HEK293 (cell line): ENCODE measurements around the gene CTSD.

Experiments used
- CTCF ChIA-PET: fragments of 350-600 bp; formaldehyde crosslinking; extraction: SDS; loops from one replicate; lab custom pipeline; 2021; ENCODE audit warnings: antibody characterized with exemption; lab: Yijun Ruan, JAX
- POLR2A ChIA-PET: fragments of 300-600 bp; formaldehyde crosslinking; extraction: SDS; loops from one replicate; lab custom pipeline; 2020; ENCODE audit warnings: antibody characterized with exemption, inconsistent platforms; lab: Yijun Ruan, JAX
- H3K27ac ChIP-seq: fragments of 200-500 bp; sonication (Bioruptor generic); 2 replicates; pipeline ENCODE4 v1.5.1; 2014; ENCODE audit warnings: low read depth, low read length, control low read depth, inconsistent platforms; ENCODE audit errors: extremely low read depth
- H3K36me3 ChIP-seq, 2 experiments: fragments of 200-500 bp in 1 of 2; sonication (Bioruptor generic) in 1 of 2; 1 replicate in 1 of 2; 2 replicates in 1 of 2; pipeline ENCODE4 v1.5.1; 2014 to 2017; ENCODE audit warnings: inconsistent platforms in 2 of 2, low read length in 2 of 2; ENCODE audit not compliant: control insufficient read depth in 2 of 2, insufficient read depth in 1 of 2
- H3K4me1 ChIP-seq: fragments of 200-500 bp; sonication (Bioruptor generic); 2 replicates; pipeline ENCODE4 v1.5.1; 2014; ENCODE audit warnings: mild to moderate bottlenecking, low read length, inconsistent platforms; ENCODE audit not compliant: control insufficient read depth, insufficient read depth
- H3K4me3 ChIP-seq: 2 replicates; pipeline ENCODE4 v1.5.1; 2011; ENCODE audit warnings: low read depth, mild to moderate bottlenecking, control low read depth, low read length, moderate library complexity
- H3K9me3 ChIP-seq: fragments of 200-500 bp; sonication (Bioruptor generic); 2 replicates; pipeline ENCODE4 v1.5.1; 2014; ENCODE audit warnings: low read depth, low read length, inconsistent platforms; ENCODE audit not compliant: control insufficient read depth, insufficient read depth
- BCL11A ChIP-seq: fragments of 450-650 bp; formaldehyde crosslinking; IDR thresholded peaks from 2 replicates; pipeline ENCODE4 v1.5.1; 2016; ENCODE audit warnings: low read depth, missing biosample characterization, missing genetic modification characterization
- EGR2 ChIP-seq: fragments of 450-650 bp; formaldehyde crosslinking; IDR thresholded peaks from 2 replicates; pipeline ENCODE4 v1.5.1; 2016; ENCODE audit warnings: low read depth, missing biosample characterization, missing genetic modification characterization
- FEZF1 ChIP-seq: fragments of 450-650 bp; formaldehyde crosslinking; IDR thresholded peaks from 2 replicates; pipeline ENCODE4 v1.5.1; 2016; ENCODE audit warnings: missing biosample characterization, missing genetic modification characterization
- KLF10 ChIP-seq: fragments of 450-650 bp; IDR thresholded peaks from 2 replicates; pipeline ENCODE4 v1.5.1; 2018; ENCODE audit warnings: missing biosample characterization, mild to moderate bottlenecking, missing genetic modification characterization
- PBX3 ChIP-seq: sonication (generic); formaldehyde crosslinking; IDR thresholded peaks from 2 replicates; pipeline ENCODE4 v1.8.1; 2022; ENCODE audit warnings: mild to moderate bottlenecking, moderate library complexity, missing genetic modification reagents
- PRDM10 ChIP-seq: fragments of 450-650 bp; formaldehyde crosslinking; IDR thresholded peaks from 2 replicates; pipeline ENCODE4 v1.5.1; 2016; ENCODE audit warnings: missing biosample characterization, missing genetic modification characterization
- YY2 ChIP-seq: fragments of 450-650 bp; formaldehyde crosslinking; IDR thresholded peaks from 2 replicates; pipeline ENCODE4 v1.5.1; 2016; ENCODE audit warnings: missing biosample characterization, missing genetic modification characterization
- ZBTB10 ChIP-seq: fragments of 450-650 bp; formaldehyde crosslinking; IDR thresholded peaks from 2 replicates; pipeline ENCODE4 v1.5.1; 2016; ENCODE audit warnings: missing biosample characterization, missing genetic modification characterization
- ZBTB17 ChIP-seq: fragments of 450-650 bp; formaldehyde crosslinking; IDR thresholded peaks from 2 replicates; pipeline ENCODE4 v1.5.1; 2016; ENCODE audit warnings: missing biosample characterization, missing genetic modification characterization
- ZBTB7A ChIP-seq: fragments of 450-650 bp; formaldehyde crosslinking; IDR thresholded peaks from 2 replicates; pipeline ENCODE4 v1.5.1; 2016; ENCODE audit warnings: low read depth, missing biosample characterization, missing genetic modification characterization
- ZFHX2 ChIP-seq: fragments of 450-650 bp; formaldehyde crosslinking; conservative IDR thresholded peaks from 2 replicates; pipeline ENCODE4 v1.5.1; 2016; ENCODE audit warnings: missing biosample characterization, missing genetic modification characterization
- ZIC2 ChIP-seq: fragments of 450-650 bp; formaldehyde crosslinking; IDR thresholded peaks from 2 replicates; pipeline ENCODE4 v1.5.1; 2016; ENCODE audit warnings: missing biosample characterization, missing genetic modification characterization
- ZNF114 ChIP-seq: fragments of 450-650 bp; formaldehyde crosslinking; IDR thresholded peaks from 2 replicates; pipeline ENCODE4 v1.5.0; 2017; ENCODE audit warnings: missing biosample characterization, missing genetic modification characterization
- ZNF155 ChIP-seq: fragments of 450-650 bp; formaldehyde crosslinking; IDR thresholded peaks from 2 replicates; pipeline ENCODE4 v1.5.1; 2016; ENCODE audit warnings: missing biosample characterization, missing genetic modification characterization
- ZNF239 ChIP-seq: fragments of 450-650 bp; formaldehyde crosslinking; IDR thresholded peaks from 2 replicates; pipeline ENCODE4 v1.5.1; 2016; ENCODE audit warnings: missing biosample characterization, missing genetic modification characterization
- ZNF248 ChIP-seq: fragments of 450-650 bp; formaldehyde crosslinking; IDR thresholded peaks from 2 replicates; pipeline ENCODE4 v1.5.1; 2017; ENCODE audit warnings: missing biosample characterization, missing genetic modification characterization
- ZNF513 ChIP-seq: fragments of 450-650 bp; IDR thresholded peaks from 2 replicates; pipeline ENCODE4 v1.5.1; 2018; ENCODE audit warnings: missing biosample characterization, missing genetic modification characterization
- ZNF514 ChIP-seq: fragments of 450-650 bp; formaldehyde crosslinking; IDR thresholded peaks from 2 replicates; pipeline ENCODE4 v1.5.1; 2016; ENCODE audit warnings: missing biosample characterization, missing genetic modification characterization
- ZNF530 ChIP-seq: fragments of 450-650 bp; formaldehyde crosslinking; IDR thresholded peaks from 2 replicates; pipeline ENCODE4 v1.5.1; 2016; ENCODE audit warnings: low read depth, missing biosample characterization, missing genetic modification characterization
- ZNF561 ChIP-seq: fragments of 450-650 bp; IDR thresholded peaks from 2 replicates; pipeline ENCODE4 v1.5.1; 2018; ENCODE audit warnings: missing biosample characterization, missing genetic modification characterization, borderline replicate concordance
- ZNF791 ChIP-seq: fragments of 450-650 bp; formaldehyde crosslinking; IDR thresholded peaks from 2 replicates; pipeline ENCODE4 v1.5.1; 2016; ENCODE audit warnings: missing biosample characterization, missing genetic modification characterization

Gene CTSD

GRCh38 chr11:1738380-1738779, 25.3 kb downstream of the CTSD start (continued):
- no peak for TF ChIP-seq ZNF239

- TF ChIP-seq KLF10 (tag by site-specific recombination) = no peak
- CTCF ChIA-PET = interaction anchor here (0.6 to 1.5 kb wide), 2 partner anchors 57 to 415 kb away, joined by 3 to 4 read pairs; no protein-coding TSS in a partner anchor
- Histone ChIP-seq H3K27ac (no peak overlapping the region), H3K4me1 (no peaks in the 10 kb centered on the region), H3K36me3 (no peaks in the 10 kb centered on the region), H3K9me3 (no peaks in the 10 kb centered on the region), H3K4me3 (no peak overlapping the region)
- POLR2A ChIA-PET = no interaction called here
Observed at GRCh38 chr11:1737080-1737757, 26.5 kb downstream of the CTSD start.

GRCh38 chr11:1736447-1736992, 27.2 kb downstream of the CTSD start:
- H3K9me3 ChIP-seq = no peaks in the 10 kb centered on the region
- no peak overlapping the region for H3K4me3 ChIP-seq
- ChIA-PET CTCF (interaction anchor here (0.6 to 1.5 kb wide), 2 partner anchors 415 to 417 kb away, joined by 4 read pairs; no protein-coding TSS in a partner anchor), POLR2A (no interaction called here)
- H3K36me3 ChIP-seq = no peaks in the 10 kb centered on the region
- H3K4me1 ChIP-seq = no peaks in the 10 kb centered on the region
- H3K27ac ChIP-seq = no peak overlapping the region
- TF ChIP-seq ZFHX2 (peak; percentile 69), ZIC2 (no peak), ZNF791 (no peak), ZNF513 (no peak), ZNF114 (tag by site-specific recombination) (no peak), ZNF561 (no peak), YY2 (no peak), ZNF530 (tag by site-specific recombination) (no peak), ZBTB7A (tag by site-specific recombination) (no peak), FEZF1 (tag by site-specific recombination) (no peak), ZNF239 (no peak), ZNF248 (no peak), ZBTB10 (no peak), EGR2 (tag by site-specific recombination) (peak; percentile 93), ZBTB17 (tag by site-specific recombination) (peak; percentile 65), ZNF514 (tag by site-specific recombination) (no peak), PBX3 (CRISPR knock-in tag) (no peak), PRDM10 (tag by site-specific recombination) (no peak), BCL11A (tag by site-specific recombination) (no peak), ZNF155 (tag by site-specific recombination) (no peak)
